ENCODE results near the gene RBM28.

The RBM28 gene

DNA sequence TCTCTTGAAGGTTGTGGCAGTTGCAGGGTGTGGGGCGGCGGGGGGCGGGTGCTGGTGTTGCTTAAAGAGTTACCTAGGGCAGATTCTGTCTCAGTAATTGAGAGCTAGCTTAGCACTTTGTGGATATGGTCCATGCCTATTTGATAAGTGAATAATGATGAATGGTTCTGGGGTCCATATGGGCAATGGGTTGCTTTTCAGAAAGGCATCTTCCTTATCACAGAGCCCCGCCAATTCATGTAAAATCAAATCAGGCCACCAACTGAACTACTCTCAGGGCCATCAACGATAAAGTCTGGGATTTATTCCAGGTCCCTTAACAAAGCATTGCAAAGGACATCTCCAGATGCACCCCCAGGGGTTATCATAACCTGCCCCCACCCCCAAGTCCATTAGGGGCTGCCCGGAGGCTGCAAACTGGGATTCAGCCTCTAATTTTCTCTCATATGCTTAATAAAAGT, 19.6 kb upstream of the RBM28 start:
- no peak overlapping the region for H3K4me3 Mint-ChIP-seq
- ATAC-seq (replicated peaks), result no peak
- H3K27ac Mint-ChIP-seq, result no peak overlapping the region
- no peaks in the 10 kb centered on the region for H3K9me3 Mint-ChIP-seq
- no peaks in the 10 kb centered on the region for H3K36me3 Mint-ChIP-seq (ENCODE audit: insufficient read depth)
- H3K27me3 Mint-ChIP-seq, result peaks cover 59 to 92% of the 10 kb centered on the region in 2 donors
- H3K4me1 Mint-ChIP-seq (ENCODE audit: low read depth in 2 of 2), result peaks cover 11 to 18% of the 10 kb centered on the region in 2 donors
- DNase-seq, result no peak

DNA sequence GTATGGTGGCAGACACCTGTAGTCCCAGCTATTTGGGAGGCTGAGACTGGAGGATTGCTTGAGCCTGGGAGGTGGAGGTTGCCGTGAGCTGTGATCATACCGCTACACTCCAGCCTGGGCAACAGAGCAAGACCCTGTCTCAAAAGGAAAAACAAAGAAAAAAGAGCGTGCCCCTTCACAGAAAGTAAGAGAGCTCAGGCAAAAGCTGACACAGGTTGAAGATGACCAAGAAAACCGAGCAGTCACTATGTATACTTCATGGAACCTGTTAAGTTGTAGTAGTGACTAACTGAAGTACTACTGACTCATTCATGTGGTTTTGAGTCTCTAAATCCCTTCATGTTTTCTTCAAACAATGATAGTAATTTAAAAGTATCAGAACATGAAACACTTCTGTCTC, 19.0 kb upstream of the RBM28 start:
- H3K27me3 Mint-ChIP-seq, result peaks cover 57 to 94% of the 10 kb centered on the region in 2 donors
- H3K36me3 Mint-ChIP-seq (ENCODE audit: insufficient read depth), result no peaks in the 10 kb centered on the region
- peaks cover 11 to 18% of the 10 kb centered on the region in 2 donors for H3K4me1 Mint-ChIP-seq (ENCODE audit: low read depth in 2 of 2)
- peak overlapping the region; percentile 90 to 96 for H3K4me3 Mint-ChIP-seq
- H3K27ac Mint-ChIP-seq, result no peak overlapping the region
- DNase-seq, result no peak
- ATAC-seq (replicated peaks), result no peak
- no peaks in the 10 kb centered on the region for H3K9me3 Mint-ChIP-seq

DNA sequence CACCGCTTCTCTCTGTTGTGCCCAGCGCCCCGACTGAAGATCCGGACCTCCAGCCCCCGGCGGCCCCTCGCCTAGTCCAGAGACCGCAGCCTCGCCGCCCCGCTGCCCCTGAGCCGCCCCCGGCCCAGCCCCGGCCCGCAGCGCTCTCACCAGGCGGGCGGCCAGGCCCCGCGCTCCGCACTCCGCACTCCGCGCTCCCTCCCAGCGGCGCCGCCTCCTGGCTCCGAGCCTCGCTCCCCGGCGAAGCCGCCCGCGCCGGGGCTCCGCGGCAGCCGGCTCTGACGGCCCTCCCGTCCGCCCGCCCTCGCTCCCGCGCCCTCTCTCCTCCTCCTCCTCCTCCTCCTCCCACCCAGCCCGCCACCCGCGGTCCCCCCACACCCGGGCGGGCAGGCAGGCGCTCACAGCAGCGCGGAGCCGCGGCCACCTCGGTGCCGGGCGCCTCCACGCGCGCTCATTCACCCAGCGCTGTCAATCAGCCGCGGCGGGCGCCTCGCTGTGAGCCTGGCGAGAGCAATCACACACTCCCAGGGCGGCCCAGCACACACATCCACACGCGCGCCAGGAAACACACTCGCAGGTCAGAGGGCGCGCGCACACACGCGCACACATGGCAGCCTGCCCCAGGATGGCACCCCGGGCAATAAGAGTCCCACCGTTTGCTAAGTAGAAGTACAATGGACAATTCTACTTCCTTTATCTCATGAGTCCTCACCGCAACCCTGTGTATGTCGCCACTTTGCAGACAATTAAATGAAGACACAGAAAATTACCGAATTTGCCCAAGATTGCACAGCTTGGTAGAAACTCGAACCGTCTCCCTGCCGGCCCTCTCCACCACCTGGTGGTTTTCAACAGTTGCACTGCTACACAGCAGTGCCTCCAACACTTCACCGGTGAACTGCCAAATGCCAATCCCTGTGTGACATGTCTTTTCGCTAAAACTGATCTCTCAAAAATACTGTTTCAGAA, 18.0 kb upstream of the RBM28 start, which contains the start of gene PRRT4:
Gene PRRT4, minus strand, starts transcription at position 280 of the 969 bp plus-strand sequence.
- H3K9me3 Mint-ChIP-seq, result no peaks in the 10 kb centered on the region
- DNase-seq, result peak; percentile 21 to 42 (median 31)
- H3K27ac Mint-ChIP-seq, result peak within 1 kb of the TSS; percentile 33 to 77
- H3K36me3 Mint-ChIP-seq (ENCODE audit: insufficient read depth), result no peaks in the 10 kb centered on the region
- peak; percentile 82 for ATAC-seq (replicated peaks)
- H3K4me1 Mint-ChIP-seq (ENCODE audit: low read depth in 2 of 2), result peaks cover 11 to 18% of the 10 kb centered on the region in 2 donors
- peak within 1 kb of the TSS; percentile 90 to 96 for H3K4me3 Mint-ChIP-seq
- peaks cover 47 to 86% of the 10 kb centered on the region in 2 donors for H3K27me3 Mint-ChIP-seq

DNA sequence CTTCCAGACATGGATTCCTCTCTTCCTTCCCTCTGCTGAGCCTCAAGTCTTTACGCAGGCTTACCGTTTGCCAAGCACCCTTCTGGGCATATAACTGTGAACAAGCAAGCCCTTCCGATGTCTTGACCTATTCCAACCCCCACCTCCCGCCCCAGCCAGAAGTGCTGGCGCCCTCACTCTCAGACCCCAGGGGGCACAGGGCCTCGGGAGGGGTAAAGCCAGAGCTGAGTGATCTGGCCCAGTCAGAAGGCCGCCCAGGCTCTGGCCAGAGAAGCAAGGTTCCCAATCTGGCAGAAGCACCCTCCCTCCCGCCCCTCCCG, 16.6 kb upstream of the RBM28 start:
- no peak for DNase-seq
- Mint-ChIP-seq H3K4me3 (peak overlapping the region in 1 of 2 donors; percentile 90), H3K27ac (no peak overlapping the region), H3K36me3 (ENCODE audit: insufficient read depth) (no peaks in the 10 kb centered on the region), H3K9me3 (no peaks in the 10 kb centered on the region), H3K4me1 (ENCODE audit: low read depth in 2 of 2) (peaks cover 11 to 22% of the 10 kb centered on the region in 2 donors), H3K27me3 (peaks cover 40 to 78% of the 10 kb centered on the region in 2 donors)
- ATAC-seq (replicated peaks), result no peak

DNA sequence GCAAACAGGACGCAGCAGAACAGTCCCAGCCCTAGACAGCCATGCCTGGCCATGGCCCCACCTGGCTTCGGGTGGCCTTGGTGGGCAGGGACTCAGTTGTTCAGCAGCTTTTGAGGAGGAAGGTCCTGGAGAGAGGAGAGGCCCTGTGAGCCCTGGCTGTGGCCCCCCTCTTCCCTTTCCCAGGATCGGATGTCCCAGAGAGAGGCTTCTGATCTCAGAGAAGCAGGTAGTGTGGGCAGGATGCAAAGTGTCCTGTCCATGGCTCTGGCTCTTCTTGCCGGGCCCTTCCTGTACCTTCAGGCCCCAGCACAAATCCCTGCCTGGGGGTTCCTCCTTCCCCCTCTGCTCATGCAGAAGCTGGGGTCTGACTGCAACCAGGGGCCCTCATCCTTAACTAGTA, 16.2 kb upstream of the RBM28 start:
- peaks cover 11 to 22% of the 10 kb centered on the region in 2 donors for H3K4me1 Mint-ChIP-seq (ENCODE audit: low read depth in 2 of 2)
- H3K36me3 Mint-ChIP-seq (ENCODE audit: insufficient read depth), result no peaks in the 10 kb centered on the region
- ATAC-seq (replicated peaks) (no peak), DNase-seq (no peak)
- H3K4me3 Mint-ChIP-seq, result peak overlapping the region in 1 of 2 donors; percentile 40
- H3K27me3 Mint-ChIP-seq, result peaks cover 36 to 75% of the 10 kb centered on the region in 2 donors
- H3K9me3 Mint-ChIP-seq, result no peaks in the 10 kb centered on the region
- H3K27ac Mint-ChIP-seq, result no peak overlapping the region

DNA sequence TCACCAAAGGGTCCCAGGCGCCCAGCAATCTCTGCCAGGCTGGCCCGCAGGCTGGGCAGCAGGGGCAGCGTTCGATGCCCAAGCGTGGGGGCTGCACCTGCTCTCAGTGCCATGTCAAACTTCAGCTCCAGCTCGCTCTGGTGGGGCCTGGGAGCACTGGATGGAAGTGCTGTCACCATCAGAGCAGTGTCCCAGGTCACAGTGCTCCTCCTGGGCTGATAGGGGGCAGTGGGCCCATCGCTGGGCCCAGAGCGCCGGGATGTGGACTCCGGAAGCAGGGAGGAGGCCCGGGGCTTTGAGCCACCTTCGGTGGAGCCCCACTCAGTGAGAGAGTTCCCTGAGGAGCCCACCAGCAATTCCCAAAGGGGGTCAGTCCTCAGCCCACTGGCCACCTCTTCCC, 15.6 kb upstream of the RBM28 start:
- H3K27ac Mint-ChIP-seq, result no peak overlapping the region
- no peaks in the 10 kb centered on the region for H3K36me3 Mint-ChIP-seq (ENCODE audit: insufficient read depth)
- ATAC-seq (replicated peaks) (no peak), DNase-seq (no peak)
- no peaks in the 10 kb centered on the region for H3K9me3 Mint-ChIP-seq
- peak overlapping the region in 1 of 2 donors; percentile 40 for H3K4me3 Mint-ChIP-seq
- peaks cover 32 to 69% of the 10 kb centered on the region in 2 donors for H3K27me3 Mint-ChIP-seq
- H3K4me1 Mint-ChIP-seq (ENCODE audit: low read depth in 2 of 2), result peaks cover 11 to 22% of the 10 kb centered on the region in 2 donors

DNA sequence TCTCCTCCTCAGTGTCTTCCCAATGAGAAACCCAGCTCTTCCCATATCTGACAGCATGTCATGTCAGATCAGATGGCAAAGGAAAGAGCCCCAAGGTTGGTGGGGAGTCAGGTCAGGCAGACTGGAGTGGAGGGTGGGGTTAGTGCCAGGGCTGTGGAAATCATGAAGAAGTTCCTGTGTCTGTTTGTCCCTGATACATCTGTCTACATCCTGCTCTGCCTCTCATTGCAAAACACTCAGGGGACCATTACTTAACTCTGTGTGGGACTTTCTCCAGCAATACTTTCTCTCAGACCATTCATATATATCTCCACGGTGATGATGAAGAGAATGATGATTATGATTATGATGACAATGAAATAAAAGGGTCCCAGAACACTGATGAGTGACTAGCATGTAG, 14.5 kb upstream of the RBM28 start:
- DNase-seq (no peak), ATAC-seq (replicated peaks) (no peak)
- peaks cover 11 to 23% of the 10 kb centered on the region in 2 donors for H3K4me1 Mint-ChIP-seq (ENCODE audit: low read depth in 2 of 2)
- H3K27me3 Mint-ChIP-seq, result peaks cover 33 to 69% of the 10 kb centered on the region in 2 donors
- no peak overlapping the region for H3K4me3 Mint-ChIP-seq
- no peak overlapping the region for H3K27ac Mint-ChIP-seq
- H3K9me3 Mint-ChIP-seq, result no peaks in the 10 kb centered on the region
- H3K36me3 Mint-ChIP-seq (ENCODE audit: insufficient read depth), result no peaks in the 10 kb centered on the region

DNA sequence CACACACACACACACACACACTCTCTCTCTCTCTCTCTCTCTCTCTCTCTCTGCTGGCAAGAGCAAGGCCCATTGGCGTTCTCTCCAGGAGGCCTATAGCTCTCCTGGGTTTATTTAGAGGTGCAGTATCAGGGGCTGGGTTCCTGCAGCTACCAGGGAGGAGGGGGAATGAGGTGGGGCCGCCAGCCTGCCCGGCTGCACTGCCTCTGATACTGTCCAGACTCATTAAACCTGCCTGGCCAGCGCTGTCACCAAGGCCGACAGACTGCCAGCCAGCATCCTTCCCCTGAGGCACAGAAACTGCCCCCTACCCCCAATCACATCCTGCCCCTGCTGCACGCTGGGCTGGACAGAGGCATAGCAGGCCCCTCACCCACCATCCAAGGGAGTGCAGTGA, 13.5 kb upstream of the RBM28 start:
- Mint-ChIP-seq H3K27ac (no peak overlapping the region), H3K4me3 (no peak overlapping the region), H3K27me3 (peaks cover 30 to 68% of the 10 kb centered on the region in 2 donors), H3K4me1 (ENCODE audit: low read depth in 2 of 2) (peaks cover 6 to 26% of the 10 kb centered on the region in 2 donors), H3K36me3 (ENCODE audit: insufficient read depth) (no peaks in the 10 kb centered on the region), H3K9me3 (no peaks in the 10 kb centered on the region)
- ATAC-seq (replicated peaks) (no peak), DNase-seq (no peak)

DNA sequence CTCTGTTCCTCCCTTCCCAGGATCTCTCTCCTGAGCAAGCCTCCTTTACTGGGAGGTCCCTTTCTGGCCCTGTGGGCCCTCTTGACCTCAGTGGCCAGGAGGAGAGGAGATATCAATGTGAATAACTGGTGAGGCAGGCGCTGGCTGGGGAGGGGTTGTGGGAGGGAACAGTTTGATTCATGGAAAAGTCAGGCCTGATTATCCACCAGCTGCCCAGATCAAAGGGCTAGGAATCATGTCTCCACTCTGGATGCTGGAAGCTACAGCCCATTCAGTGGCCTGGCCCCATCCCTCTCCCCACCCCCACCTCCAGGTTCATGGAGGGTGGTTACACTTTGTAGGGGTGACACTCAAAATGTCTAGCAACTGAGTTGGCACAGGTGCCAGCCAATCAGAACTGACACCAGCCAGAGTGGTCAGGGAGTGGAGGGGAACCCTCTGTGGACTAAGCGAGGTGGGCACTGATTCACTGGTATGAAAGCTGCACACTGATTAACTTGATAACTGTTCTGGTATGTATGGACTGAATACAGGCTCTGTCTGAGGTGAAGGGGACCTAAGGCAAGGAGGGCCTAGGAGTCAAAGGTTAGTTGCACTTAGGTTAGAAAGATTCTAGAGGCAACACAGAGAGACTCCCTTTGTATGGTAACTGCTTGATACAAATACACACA, 13.0 kb upstream of the RBM28 start:
- no peak overlapping the region for H3K4me3 Mint-ChIP-seq
- no peaks in the 10 kb centered on the region for H3K9me3 Mint-ChIP-seq
- H3K4me1 Mint-ChIP-seq (ENCODE audit: low read depth in 2 of 2), result peaks cover under 1 to 21% of the 10 kb centered on the region in 2 donors
- peaks cover 27 to 63% of the 10 kb centered on the region in 2 donors for H3K27me3 Mint-ChIP-seq
- no peak overlapping the region for H3K27ac Mint-ChIP-seq
- ATAC-seq (replicated peaks), result no peak
- DNase-seq, result no peak
- no peaks in the 10 kb centered on the region for H3K36me3 Mint-ChIP-seq (ENCODE audit: insufficient read depth)

DNA sequence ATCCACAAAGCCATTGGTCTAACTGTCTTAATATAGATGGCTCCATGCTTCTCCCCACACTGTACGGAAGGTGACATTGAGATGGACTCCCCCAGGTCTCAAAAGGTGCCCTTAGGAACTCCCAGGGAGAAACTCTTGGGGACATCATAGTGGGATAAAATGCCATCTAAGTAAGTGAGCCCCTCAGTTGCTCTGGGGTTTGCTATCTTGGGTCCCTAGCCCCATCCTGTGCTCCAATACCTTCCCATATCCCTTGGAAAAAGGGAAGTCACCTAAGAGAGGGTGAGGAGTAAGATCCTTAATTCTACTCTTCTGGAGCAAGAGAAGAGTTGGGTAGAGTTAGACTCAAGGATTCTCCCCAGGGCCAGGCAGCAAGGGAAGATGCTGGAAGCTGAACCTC, 9.9 kb upstream of the RBM28 start:
- Mint-ChIP-seq H3K36me3 (ENCODE audit: insufficient read depth) (no peaks in the 10 kb centered on the region), H3K4me1 (ENCODE audit: low read depth in 2 of 2) (peaks cover 0 to 11% of the 10 kb centered on the region in 2 donors), H3K4me3 (peak overlapping the region in 1 of 2 donors; percentile 70), H3K9me3 (no peaks in the 10 kb centered on the region), H3K27ac (no peak overlapping the region), H3K27me3 (peaks cover 39 to 40% of the 10 kb centered on the region in 2 donors)
- no peak for DNase-seq
- ATAC-seq (replicated peaks), result no peak

DNA sequence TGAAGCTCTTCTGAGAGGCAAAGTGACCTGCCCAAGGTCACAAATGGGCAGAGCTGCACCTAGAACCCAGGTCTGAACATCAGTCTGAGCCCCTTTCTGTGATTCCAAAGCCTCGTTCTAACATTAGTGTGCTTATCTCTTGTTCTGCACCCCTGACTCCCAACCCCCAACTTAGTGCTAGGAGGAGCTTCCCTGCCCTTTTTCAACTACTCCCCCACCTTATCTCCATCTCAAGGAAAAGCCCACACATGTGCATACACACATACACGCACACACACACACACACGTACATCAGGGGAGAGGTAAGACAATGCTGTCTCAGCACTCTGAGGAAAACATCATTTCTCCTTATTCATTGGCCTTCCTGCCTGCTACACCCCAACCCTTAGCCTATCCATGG, 9.5 kb upstream of the RBM28 start:
- peaks cover 0 to 11% of the 10 kb centered on the region in 2 donors for H3K4me1 Mint-ChIP-seq (ENCODE audit: low read depth in 2 of 2)
- no peak for DNase-seq

DNA sequence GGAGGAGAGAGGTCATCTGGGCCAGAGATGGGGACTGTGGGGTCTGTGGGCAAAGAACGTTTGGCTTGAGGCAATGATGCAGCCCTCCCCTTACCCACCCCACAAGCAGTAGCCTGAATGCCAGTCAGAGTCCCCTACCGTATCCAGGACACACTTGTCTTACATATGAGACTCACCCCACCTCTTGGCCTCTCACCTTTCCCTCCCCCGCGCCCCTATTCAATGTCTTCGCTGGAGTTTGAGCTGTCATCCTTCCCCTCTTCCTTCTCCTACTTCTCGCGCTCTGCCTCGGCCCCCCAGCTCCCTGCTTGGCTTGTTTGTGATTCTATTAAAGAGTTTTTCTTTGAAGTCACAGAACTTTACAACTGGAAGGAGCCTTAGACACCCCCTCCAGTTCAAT, 8.9 kb upstream of the RBM28 start:
- H3K27ac Mint-ChIP-seq, result no peak overlapping the region
- peaks cover 34 to 50% of the 10 kb centered on the region in 2 donors for H3K27me3 Mint-ChIP-seq
- peaks cover 0 to 11% of the 10 kb centered on the region in 2 donors for H3K4me1 Mint-ChIP-seq (ENCODE audit: low read depth in 2 of 2)
- DNase-seq (no peak), ATAC-seq (replicated peaks) (no peak)
- H3K4me3 Mint-ChIP-seq, result peak overlapping the region; percentile 66 to 70
- no peaks in the 10 kb centered on the region for H3K36me3 Mint-ChIP-seq (ENCODE audit: insufficient read depth)
- H3K9me3 Mint-ChIP-seq, result no peaks in the 10 kb centered on the region

More for the DNA sequence above, 9.5 kb upstream of the RBM28 start:
- peaks cover 35 to 44% of the 10 kb centered on the region in 2 donors for H3K27me3 Mint-ChIP-seq
- no peaks in the 10 kb centered on the region for H3K36me3 Mint-ChIP-seq (ENCODE audit: insufficient read depth)
- no peak overlapping the region for H3K27ac Mint-ChIP-seq
- H3K4me3 Mint-ChIP-seq, result peak overlapping the region; percentile 66 to 70
- no peaks in the 10 kb centered on the region for H3K9me3 Mint-ChIP-seq
- no peak for ATAC-seq (replicated peaks)

DNA sequence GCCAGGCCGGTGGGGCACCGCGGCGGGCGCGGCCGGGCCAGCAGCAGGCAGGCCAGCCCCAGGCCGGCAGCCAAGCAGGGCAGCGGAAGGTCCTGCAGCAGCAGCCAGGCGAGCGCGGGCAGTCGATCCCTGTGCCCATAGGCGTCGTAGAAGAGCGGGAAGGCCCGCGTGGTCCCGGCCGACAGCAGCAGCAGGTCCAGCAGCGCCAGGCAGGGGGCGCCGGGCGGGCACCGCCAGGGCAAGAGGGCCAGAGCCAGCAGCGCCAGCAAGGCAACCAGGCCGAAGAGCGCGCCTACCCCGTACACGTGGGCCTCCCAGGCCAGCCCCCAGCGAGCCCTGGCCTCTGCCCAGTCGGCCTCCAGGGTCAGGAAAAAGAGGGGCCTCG, 8.4 kb upstream of the RBM28 start:
- Mint-ChIP-seq H3K27me3 (peaks cover 34 to 55% of the 10 kb centered on the region in 2 donors), H3K9me3 (no peaks in the 10 kb centered on the region), H3K27ac (no peak overlapping the region), H3K4me3 (no peak overlapping the region), H3K4me1 (ENCODE audit: low read depth in 2 of 2) (peaks cover 0 to 11% of the 10 kb centered on the region in 2 donors), H3K36me3 (ENCODE audit: insufficient read depth) (no peaks in the 10 kb centered on the region)
- ATAC-seq (replicated peaks) (peak; percentile 38), DNase-seq (peak in 2 of 3 experiments; percentile 5 to 12)

Data from effector memory CD8-positive, alpha-beta T cell (primary cell).